ENCODE data around the gene FAM131B. TPM values are rescaled to one million over a fixed set of nuclear protein-coding genes. Genes with fewer than 3 reads are reported as not detected.

FAM131B gene
- total RNA-seq, 2 experiments from 2014 or later = 2.3 to 2.6 TPM

DNA sequence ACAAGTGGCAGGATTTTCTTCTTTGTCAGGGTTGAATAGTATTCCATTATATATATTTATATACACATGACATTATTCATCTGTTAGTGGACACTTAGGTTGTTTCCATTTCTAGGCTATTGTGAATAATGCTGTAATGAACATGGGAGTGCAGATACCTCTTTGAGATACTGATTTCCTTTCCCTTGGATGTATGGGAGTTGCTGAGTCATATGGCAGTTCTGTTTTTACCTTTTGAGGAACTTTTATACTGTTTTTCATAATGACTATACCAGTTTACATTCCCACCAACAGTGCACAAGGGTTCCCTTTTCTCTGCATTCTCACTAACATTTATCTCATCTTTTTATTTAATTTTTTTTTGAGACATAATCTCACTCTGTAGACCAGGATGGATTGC lies 48.4 kb downstream of the FAM131B start:
- Mint-ChIP-seq H3K27me3 (no peaks in the 10 kb centered on the region), H3K4me1 (peaks cover 30% of the 10 kb centered on the region), H3K27ac (no peak overlapping the region), H3K9me3 (ENCODE audit: low read depth) (peaks cover 2% of the 10 kb centered on the region), H3K36me3 (peaks cover 27% of the 10 kb centered on the region), H3K4me3 (no peak overlapping the region)
- CTCF ChIA-PET = no interaction called here
- no peak for DNase-seq
- no peak for ATAC-seq

DNA sequence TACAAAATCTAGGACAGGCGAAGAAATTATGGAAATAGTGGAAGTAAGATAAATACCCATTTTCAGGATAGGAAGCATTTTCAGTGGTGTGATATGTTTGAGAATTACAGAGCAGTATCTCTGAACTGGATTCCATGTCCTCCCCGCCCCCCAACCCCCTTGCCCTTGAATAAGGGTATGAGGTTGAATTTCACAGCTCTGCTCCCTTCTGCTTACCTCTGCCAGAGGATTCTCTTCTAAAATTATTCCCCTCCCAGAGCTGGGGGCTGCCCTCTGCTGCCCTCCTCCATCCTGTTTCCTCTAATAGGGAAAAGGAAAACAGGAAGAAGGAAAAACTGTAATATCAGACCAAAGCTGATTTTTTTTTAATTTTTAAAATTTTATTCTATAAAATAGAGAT lies 53.9 kb downstream of the FAM131B start:
- Mint-ChIP-seq H3K4me3 (no peak overlapping the region), H3K4me1 (peaks cover 66% of the 10 kb centered on the region), H3K9me3 (ENCODE audit: low read depth) (peaks cover under 1% of the 10 kb centered on the region), H3K27me3 (no peaks in the 10 kb centered on the region), H3K36me3 (peaks cover 70% of the 10 kb centered on the region), H3K27ac (peak overlapping the region; percentile 37)
- CTCF ChIA-PET = interaction anchor here (0.9 to 9.3 kb wide), 12 partner anchors 8 to 99 kb away, joined by 3 to 93 read pairs (median 6); partner anchors contain the start of genes CASP2, EPHA1 and GSTK1
- DNase-seq (no peak), ATAC-seq (no peak)

DNA sequence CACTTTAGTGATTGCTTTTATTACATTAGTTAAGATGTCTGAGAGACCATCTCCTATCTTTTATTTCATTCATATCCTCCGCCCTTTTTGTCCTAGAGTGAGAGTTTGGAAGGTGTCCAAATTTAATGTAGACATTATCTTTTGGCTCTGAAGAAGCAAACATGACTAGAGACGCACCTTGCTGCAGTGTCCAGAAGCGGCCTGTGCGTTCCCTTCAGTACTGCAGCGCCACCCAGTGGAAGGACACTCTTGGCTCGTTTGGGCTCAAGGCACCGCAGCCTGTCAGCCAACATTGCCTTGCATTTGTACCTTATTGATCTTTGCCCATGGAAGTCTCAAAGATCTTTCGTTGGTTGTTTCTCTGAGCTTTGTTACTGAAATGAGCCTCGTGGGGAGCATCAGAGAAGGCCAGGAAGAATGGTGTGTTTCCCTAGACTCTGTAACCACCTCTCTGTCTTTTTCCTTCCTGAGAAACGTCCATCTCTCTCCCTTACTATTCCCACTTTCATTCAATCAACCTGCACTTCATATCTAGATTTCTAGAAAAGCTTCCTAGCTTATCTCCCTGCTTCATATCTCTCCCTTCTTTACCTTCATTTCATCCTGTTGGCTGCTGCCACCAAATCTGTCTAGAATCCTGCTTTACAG lies 57.0 kb downstream of the FAM131B start:
- peak; percentile 77 for DNase-seq
- Mint-ChIP-seq H3K4me1 (peaks cover 53% of the 10 kb centered on the region), H3K4me3 (no peak overlapping the region), H3K27me3 (no peaks in the 10 kb centered on the region), H3K27ac (peak overlapping the region; percentile 61), H3K36me3 (peaks cover 89% of the 10 kb centered on the region), H3K9me3 (ENCODE audit: low read depth) (no peaks in the 10 kb centered on the region)
- CTCF ChIA-PET = interaction anchor here (1.0 to 9.3 kb wide), 8 partner anchors 10 to 102 kb away, joined by 3 to 93 read pairs (median 4); partner anchors contain the start of gene CLCN1
- peak; percentile 70 for ATAC-seq

DNA sequence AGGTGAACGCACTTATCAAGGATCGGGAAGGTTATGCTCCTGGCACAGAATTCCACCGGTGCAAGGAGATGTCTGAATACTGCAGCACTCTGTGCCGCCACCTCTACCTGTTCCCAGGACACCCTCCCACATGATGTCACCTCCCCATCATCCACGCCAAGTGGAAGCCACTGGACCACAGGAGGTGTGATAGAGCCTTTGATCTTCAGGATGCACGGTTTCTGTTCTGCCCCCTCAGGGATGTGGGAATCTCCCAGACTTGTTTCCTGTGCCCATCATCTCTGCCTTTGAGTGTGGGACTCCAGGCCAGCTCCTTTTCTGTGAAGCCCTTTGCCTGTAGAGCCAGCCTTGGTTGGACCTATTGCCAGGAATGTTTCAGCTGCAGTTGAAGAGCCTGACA lies 57.6 kb downstream of the FAM131B start:
- CTCF ChIA-PET = interaction anchor here (1.0 to 9.3 kb wide), 8 partner anchors 11 to 103 kb away, joined by 3 to 93 read pairs (median 4); partner anchors contain the start of genes CLCN1 and GSTK1
- Mint-ChIP-seq H3K4me1 (peaks cover 53% of the 10 kb centered on the region), H3K4me3 (no peak overlapping the region), H3K9me3 (ENCODE audit: low read depth) (no peaks in the 10 kb centered on the region), H3K27me3 (no peaks in the 10 kb centered on the region), H3K27ac (no peak overlapping the region), H3K36me3 (peaks cover 89% of the 10 kb centered on the region)
- ATAC-seq (no peak), DNase-seq (no peak)

DNA sequence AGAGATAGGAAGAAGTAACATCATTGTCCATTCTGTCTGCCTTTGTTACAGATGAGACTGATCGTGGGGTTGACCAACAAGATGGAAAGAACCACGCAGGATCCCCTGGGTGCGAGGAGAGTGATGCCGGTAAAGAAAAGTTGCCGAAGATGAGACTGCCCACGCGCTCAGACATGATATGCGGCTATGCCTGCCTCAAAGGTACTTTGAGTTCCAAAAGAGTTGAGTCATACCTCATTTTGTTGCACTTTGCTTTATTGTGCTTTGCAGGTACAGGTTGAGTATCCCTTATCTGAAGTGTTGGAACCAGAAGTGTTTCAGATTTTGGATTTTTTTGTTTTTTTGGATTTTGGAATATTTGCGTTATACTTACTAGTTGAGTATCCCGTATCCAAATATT lies 58.8 kb downstream of the FAM131B start:
- Mint-ChIP-seq H3K4me1 (peaks cover 55% of the 10 kb centered on the region), H3K27me3 (no peaks in the 10 kb centered on the region), H3K27ac (no peak overlapping the region), H3K36me3 (peaks cover 86% of the 10 kb centered on the region), H3K4me3 (no peak overlapping the region), H3K9me3 (ENCODE audit: low read depth) (no peaks in the 10 kb centered on the region)
- CTCF ChIA-PET = interaction anchor here (4.7 to 9.3 kb wide), 2 partner anchors 10 to 64 kb away, joined by 47 to 93 read pairs; no protein-coding TSS in a partner anchor
- ATAC-seq (no peak), DNase-seq (no peak)

Small RNAs within 50 kb of the gene (microRNA-seq; reads per million reads assigned to microRNA genes)
- gene MIR6892 = not detected

Other genes with a start within 250 kb of the FAM131B start
- gene PIP, start 230.6 kb downstream of the FAM131B start, total RNA-seq = not detected
- not detected for gene TAS2R39, start 179.3 kb downstream of the FAM131B start, total RNA-seq
- gene TAS2R40, start 140.7 kb downstream of the FAM131B start, total RNA-seq = not detected
- gene GSTK1, start 99.3 kb downstream of the FAM131B start, total RNA-seq = 100 to 1,000 TPM; 335 to 436 TPM
- 1 to 10 TPM in 1 of 2 experiments, under 1 TPM in 1; 0.41 to 1.7 TPM for gene TMEM139, start 77.8 kb downstream of the FAM131B start, total RNA-seq
- gene CASP2, start 74.4 kb downstream of the FAM131B start, total RNA-seq = 100 to 1,000 TPM; 117 to 129 TPM
- under 1 TPM; 0.09 TPM for gene CLCN1, start 46.6 kb downstream of the FAM131B start, total RNA-seq
- gene ZYX, start 18.6 kb upstream of the FAM131B start, total RNA-seq = 100 to 1,000 TPM; 173 to 212 TPM
- gene EPHA1, start 46.1 kb upstream of the FAM131B start, total RNA-seq = 1 to 10 TPM in 1 of 2 experiments, under 1 TPM in 1; 0.47 to 1.6 TPM
- gene TAS2R60, start 80.7 kb upstream of the FAM131B start, total RNA-seq = not detected
- not detected for gene TAS2R41, start 115.2 kb upstream of the FAM131B start, total RNA-seq
- not detected for gene CTAGE15, start 209.1 kb upstream of the FAM131B start, total RNA-seq

Measured in activated CD8-positive, alpha-beta memory T cell treated with anti-CD3 and anti-CD28 coated beads, Interleukin-2, amount 10 ng/mL, durations not matched to agents 7 days and 5 days (primary cell).